IMR-90 (cell line): ENCODE measurements around the gene LIN28A. TPM values are rescaled to one million over a fixed set of nuclear protein-coding genes. Genes with fewer than 3 reads are reported as not detected.

ENCODE experiments used
- ATAC-seq: fragments of 200-7000 bp; cut with Tn5 transposase; 2 replicates; pipeline ENCODE4 v1.9.1; 2020; ENCODE audit warnings: low read depth, mild to moderate bottlenecking, moderate library complexity
- BruUV-seq: library from RNA; stranded (reverse); fragments of 400-500 nt; replicated peaks from 2 replicates; lab custom pipeline; 2021; lab: Mats Ljungman, UMichigan
- CTCF ChIA-PET: fragments of 300-600 bp; formaldehyde crosslinking; extraction: SDS; loops from one replicate; lab custom pipeline; 2021; ENCODE audit warnings: antibody characterized with exemption; lab: Yijun Ruan, JAX
- POLR2A ChIA-PET: fragments of 300-600 bp; sonication (Branson Sonifier 250); formaldehyde crosslinking; loops from one replicate; lab custom pipeline; 2022; ENCODE audit warnings: antibody characterized with exemption; ENCODE audit not compliant: unreplicated experiment; lab: Charles Lee
- DNase-seq: peaks from one replicate; pipeline ENCODE4 v3.0.0; 2013
- H2AFZ ChIP-seq: replicated peaks from 2 replicates; pipeline ENCODE3; 2013; ENCODE audit warnings: low read length, mild to moderate bottlenecking; ENCODE audit not compliant: poor library complexity
- H2AK5ac ChIP-seq: 2 replicates; pipeline ENCODE4 v1.6.1; 2013; ENCODE audit warnings: low read depth, low read length, inconsistent platforms
- H2AK9ac ChIP-seq: replicated peaks from 2 replicates; pipeline ENCODE3; 2013; ENCODE audit warnings: mild to moderate bottlenecking, low read depth, low read length, moderate library complexity; ENCODE audit not compliant: poor library complexity
- H2BK120ac ChIP-seq: 2 replicates; pipeline ENCODE4 v1.6.1; 2013; ENCODE audit warnings: low read depth, low read length, inconsistent platforms
- H2BK15ac ChIP-seq: 3 replicates; pipeline ENCODE4 v1.6.1; 2013; ENCODE audit warnings: low read depth, low read length, inconsistent platforms
- H2BK20ac ChIP-seq: 2 replicates; pipeline ENCODE4 v1.6.1; 2013; ENCODE audit warnings: low read depth, mild to moderate bottlenecking, inconsistent platforms, low read length, moderate library complexity
- H2BK5ac ChIP-seq: 2 replicates; pipeline ENCODE4 v1.6.1; 2013; ENCODE audit warnings: mild to moderate bottlenecking, low read depth, low read length, inconsistent platforms; ENCODE audit not compliant: poor library complexity, severe bottlenecking
- H3K14ac ChIP-seq: replicated peaks from 2 replicates; pipeline ENCODE4 v1.6.1; 2013; ENCODE audit warnings: low read depth, low read length, inconsistent platforms
- H3K18ac ChIP-seq: 2 replicates; pipeline ENCODE4 v1.6.1; 2013; ENCODE audit warnings: low read depth, low read length, control low read depth
- H3K23ac ChIP-seq: 2 replicates; pipeline ENCODE4 v1.6.1; 2013; ENCODE audit warnings: low read depth, low read length, inconsistent platforms
- H3K27ac ChIP-seq: 2 replicates; pipeline ENCODE4 v1.5.1; 2013; ENCODE audit warnings: mild to moderate bottlenecking, control low read depth, low read length; ENCODE audit not compliant: insufficient read depth
- H3K27me3 ChIP-seq: 2 replicates; pipeline ENCODE4 v1.6.1; 2013; ENCODE audit warnings: low read length; ENCODE audit not compliant: control insufficient read depth, insufficient read depth
- H3K36me3 ChIP-seq: 2 replicates; pipeline ENCODE4 v1.6.1; 2013; ENCODE audit warnings: low read length, mixed read lengths; ENCODE audit not compliant: control insufficient read depth, insufficient read depth
- H3K4ac ChIP-seq: 2 replicates; pipeline ENCODE4 v1.6.1; 2013; ENCODE audit warnings: low read depth, low read length, inconsistent platforms
- H3K4me1 ChIP-seq: 2 replicates; pipeline ENCODE4 v1.6.1; 2013; ENCODE audit warnings: low read length, mixed read lengths; ENCODE audit not compliant: control insufficient read depth, insufficient read depth
- H3K4me2 ChIP-seq: 2 replicates; pipeline ENCODE4 v1.6.1; 2013; ENCODE audit warnings: low read depth, mild to moderate bottlenecking, control low read depth, low read length, moderate library complexity
- H3K4me3 ChIP-seq: 2 replicates; pipeline ENCODE4 v1.5.1; 2013; ENCODE audit warnings: low read depth, mild to moderate bottlenecking, control low read depth, low read length, moderate library complexity; ENCODE audit not compliant: insufficient read depth
- H3K56ac ChIP-seq: 2 replicates; pipeline ENCODE4 v1.6.1; 2013; ENCODE audit warnings: low read length, inconsistent platforms; ENCODE audit not compliant: insufficient read depth; ENCODE audit errors: extremely low read depth
- H3K79me1 ChIP-seq, 2 experiments: 2 replicates each; pipeline ENCODE4 v1.6.1; 2013; ENCODE audit warnings: low read length in 2 of 2, inconsistent platforms in 1 of 2, low read depth in 1 of 2
- H3K9ac ChIP-seq: 2 replicates; pipeline ENCODE4 v1.6.1; 2013; ENCODE audit warnings: low read depth, low read length, control low read depth
- H3K9me1 ChIP-seq: 2 replicates; pipeline ENCODE4 v1.6.1; 2013; ENCODE audit warnings: low read length, inconsistent platforms; ENCODE audit not compliant: insufficient read depth
- H3K9me3 ChIP-seq: 2 replicates; pipeline ENCODE4 v1.6.1; 2013; ENCODE audit warnings: low read length; ENCODE audit not compliant: control insufficient read depth, insufficient read depth
- H4K20me1 ChIP-seq: 2 replicates; pipeline ENCODE4 v1.6.1; 2013; ENCODE audit warnings: low read length, inconsistent platforms; ENCODE audit not compliant: insufficient read depth
- H4K5ac ChIP-seq: 2 replicates; pipeline ENCODE4 v1.6.1; 2013; ENCODE audit warnings: mild to moderate bottlenecking, low read depth, low read length, control low read depth
- H4K8ac ChIP-seq, 2 experiments: 2 replicates each; pipeline ENCODE4 v1.6.1; 2013; ENCODE audit warnings: low read depth in 2 of 2, low read length in 2 of 2, control low read depth in 1 of 2, inconsistent platforms in 1 of 2
- H4K91ac ChIP-seq: 2 replicates; pipeline ENCODE4 v1.6.1; 2013; ENCODE audit warnings: low read depth, low read length, inconsistent platforms; ENCODE audit not compliant: insufficient read depth
- BHLHE40 ChIP-seq: fragments of 150-350 bp; IDR thresholded peaks from 2 replicates; pipeline ENCODE4 v1.6.1; 2016; ENCODE audit warnings: mild to moderate bottlenecking, low read depth, low read length
- CHD1 ChIP-seq: IDR thresholded peaks from 2 replicates; pipeline ENCODE4 v1.6.1; 2012; ENCODE audit warnings: low read depth, low read length, improper control_type of control experiment
- FOS ChIP-seq: fragments of 150-350 bp; IDR thresholded peaks from 2 replicates; pipeline ENCODE4 v1.6.1; 2016; ENCODE audit warnings: low read depth, low read length
- MAFK ChIP-seq: IDR thresholded peaks from 2 replicates; pipeline ENCODE4 v1.6.1; 2012; ENCODE audit warnings: low read depth, low read length, improper control_type of control experiment
- MXI1 ChIP-seq: IDR thresholded peaks from 2 replicates; pipeline ENCODE4 v1.6.1; 2012; ENCODE audit warnings: low read depth, mild to moderate bottlenecking, low read length, moderate library complexity, borderline replicate concordance
- NFE2L2 ChIP-seq: fragments of 150-350 bp; IDR thresholded peaks from 2 replicates; pipeline ENCODE4 v1.6.1; 2016; ENCODE audit warnings: low read depth, mild to moderate bottlenecking, low read length
- POLR2A ChIP-seq: IDR thresholded peaks from 2 replicates; pipeline ENCODE4 v1.6.1; 2012; ENCODE audit warnings: mild to moderate bottlenecking, low read depth, low read length
- RAD21 ChIP-seq: IDR thresholded peaks from 2 replicates; pipeline ENCODE4 v1.6.1; 2012; ENCODE audit warnings: low read length, improper control_type of control experiment
- RCOR1 ChIP-seq: IDR thresholded peaks from 2 replicates; pipeline ENCODE4 v1.6.1; 2012; ENCODE audit warnings: mild to moderate bottlenecking, low read length, improper control_type of control experiment; ENCODE audit not compliant: insufficient replicate concordance
- RFX5 ChIP-seq: IDR thresholded peaks from 2 replicates; pipeline ENCODE4 v1.8.0; 2012; ENCODE audit warnings: low read depth, mild to moderate bottlenecking, low read length, moderate library complexity
- SMC3 ChIP-seq: fragments of 150-350 bp; IDR thresholded peaks from 2 replicates; pipeline ENCODE4 v1.6.1; 2016; ENCODE audit warnings: low read depth, mild to moderate bottlenecking, antibody characterized with exemption, low read length, moderate library complexity
- USF2 ChIP-seq: fragments of 150-350 bp; IDR thresholded peaks from 2 replicates; pipeline ENCODE4 v1.6.1; 2017; ENCODE audit warnings: mild to moderate bottlenecking, antibody characterized with exemption, low read length, low read depth
- WGBS, 2 experiments: methylation state at CpG; one replicate each; pipeline versions ENCODE4 v1.1.5 to v1.1.7; 2013; ENCODE audit warnings: missing lambda C conversion rate in 2 of 2; ENCODE audit not compliant: insufficient read length in 1 of 2; ENCODE audit errors: extremely low coverage in 2 of 2; 5-methylcytosine and 5-hydroxymethylcytosine counted together
- dilution Hi-C: fragments of 300-500 bp; cut with HindIII; formaldehyde crosslinking; loops from one replicate; pipeline ENCODE4 v1.14.3; 2018; ENCODE audit warnings: low sequenced_read_pairs; ENCODE audit not compliant: unreplicated experiment
- in situ Hi-C: fragments of 300-500 bp; cut with MboI; formaldehyde crosslinking; loops from 3 replicates; pipeline ENCODE4 v1.14.3; 2019; ENCODE audit warnings: low sequenced_read_pairs, inconsistent platforms, mixed read lengths
- intact Hi-C: fragments of 100-400 bp; cut with micrococcal nuclease; formaldehyde crosslinking; loops from 2 replicates; pipeline ENCODE4 v1.10.0; 2022
- polyA plus RNA-seq, 3 experiments: library from polyadenylated mRNA; depleted of rRNA; stranded (reverse); fragments of >200 nt; gene quantifications; 2 replicates each; pipeline ENCODE4 v1.2.3, GENCODE V29; 2012; ENCODE audit warnings: low replicate concordance in 1 of 3
- total RNA-seq: library from RNA; depleted of rRNA; stranded (reverse); fragments of >200 nt; gene quantifications from 2 replicates; pipeline ENCODE4 v1.2.3, GENCODE V29; 2012
- TF ChIP-seq, protein P1 (sequence below): fragments of 150-350 bp; IDR thresholded peaks from 2 replicates; pipeline ENCODE4 v1.6.1; 2016; ENCODE audit warnings: low read depth, mild to moderate bottlenecking, low read length, moderate library complexity, borderline replicate concordance

Gene LIN28A
- total and polyA plus RNA-seq, 2 of the 4 experiments (the other 2 are of a cell fraction): not detected

DNA sequence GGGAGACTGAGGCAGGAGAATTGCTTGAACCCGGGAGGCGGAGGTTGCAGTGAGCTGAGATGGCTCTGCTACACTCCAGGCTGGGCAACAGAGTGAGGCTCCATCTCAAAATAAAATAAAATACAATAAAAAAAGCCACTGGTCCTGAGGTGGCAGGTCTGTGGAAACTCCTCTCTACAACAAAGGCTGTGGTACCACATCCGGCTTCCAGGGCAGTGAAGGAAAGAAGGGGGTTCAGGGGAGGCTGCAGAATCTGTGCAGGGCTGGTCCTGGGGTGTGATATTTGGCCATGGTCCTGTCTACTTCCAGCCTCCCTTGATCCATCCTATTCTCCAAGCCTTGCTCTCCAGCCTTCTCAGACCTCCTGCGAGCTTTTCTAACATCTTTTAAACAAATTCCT is 37.3 kb upstream of the LIN28A start:
- TF ChIP-seq MXI1 (no peak), NFE2L2 (no peak), FOS (no peak), MAFK (no peak), POLR2A (no peak), RFX5 (no peak), BHLHE40 (no peak), CHD1 (no peak), RAD21 (no peak), SMC3 (no peak), USF2 (no peak), RCOR1 (no peak)
- TF ChIP-seq, protein P1, sequence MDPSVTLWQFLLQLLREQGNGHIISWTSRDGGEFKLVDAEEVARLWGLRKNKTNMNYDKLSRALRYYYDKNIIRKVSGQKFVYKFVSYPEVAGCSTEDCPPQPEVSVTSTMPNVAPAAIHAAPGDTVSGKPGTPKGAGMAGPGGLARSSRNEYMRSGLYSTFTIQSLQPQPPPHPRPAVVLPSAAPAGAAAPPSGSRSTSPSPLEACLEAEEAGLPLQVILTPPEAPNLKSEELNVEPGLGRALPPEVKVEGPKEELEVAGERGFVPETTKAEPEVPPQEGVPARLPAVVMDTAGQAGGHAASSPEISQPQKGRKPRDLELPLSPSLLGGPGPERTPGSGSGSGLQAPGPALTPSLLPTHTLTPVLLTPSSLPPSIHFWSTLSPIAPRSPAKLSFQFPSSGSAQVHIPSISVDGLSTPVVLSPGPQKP: no peak
- Histone ChIP-seq H3K4ac (no peak overlapping the region), H2AFZ (no peak overlapping the region), H2BK15ac (no peak overlapping the region), H4K20me1 (no peaks in the 10 kb centered on the region), H4K8ac (no peak overlapping the region), H3K23ac (no peak overlapping the region), H3K27me3 (peaks cover 8% of the 10 kb centered on the region), H2BK5ac (no peak overlapping the region), H3K4me1 (peaks cover 6% of the 10 kb centered on the region), H2BK20ac (no peak overlapping the region), H2AK5ac (no peak overlapping the region), H3K79me1 (no peaks in the 10 kb centered on the region), H3K9me3 (peaks cover 5% of the 10 kb centered on the region), H2AK9ac (no peak overlapping the region), H3K9ac (no peak overlapping the region), H3K36me3 (no peaks in the 10 kb centered on the region), H3K9me1 (peaks cover 2% of the 10 kb centered on the region), H4K5ac (no peak overlapping the region), H3K14ac (no peak overlapping the region), H3K4me2 (no peak overlapping the region), H3K4me3 (no peak overlapping the region), H3K56ac (no peak overlapping the region), H3K18ac (no peak overlapping the region), H2BK120ac (no peak overlapping the region), H3K27ac (no peak overlapping the region), H4K91ac (no peak overlapping the region)
- DNase-seq (no peak), ATAC-seq (no peak)
- BruUV-seq: no TSS peak
- dilution Hi-C loops (no loop called here), intact Hi-C loops (no loop called here), in situ Hi-C loops (no loop called here)
- CTCF ChIA-PET: no interaction called here
- POLR2A ChIA-PET: no interaction called here
- no CpG with 5 or more reads among the region's 4 CpGs for WGBS, 2 experiments
